ENCODE measurements around the gene TMSB15A. TPM values are rescaled to one million over a fixed set of nuclear protein-coding genes. Genes with fewer than 3 reads are reported as not detected.
"Not testable (repeated sequence)": the region's sequence is repeated elsewhere in the genome, so short reads cannot be mapped to it uniquely, and the experiment has no call there.

The TMSB15A gene
- not detected for total RNA-seq
- long read RNA-seq: 0 reads

DNA sequence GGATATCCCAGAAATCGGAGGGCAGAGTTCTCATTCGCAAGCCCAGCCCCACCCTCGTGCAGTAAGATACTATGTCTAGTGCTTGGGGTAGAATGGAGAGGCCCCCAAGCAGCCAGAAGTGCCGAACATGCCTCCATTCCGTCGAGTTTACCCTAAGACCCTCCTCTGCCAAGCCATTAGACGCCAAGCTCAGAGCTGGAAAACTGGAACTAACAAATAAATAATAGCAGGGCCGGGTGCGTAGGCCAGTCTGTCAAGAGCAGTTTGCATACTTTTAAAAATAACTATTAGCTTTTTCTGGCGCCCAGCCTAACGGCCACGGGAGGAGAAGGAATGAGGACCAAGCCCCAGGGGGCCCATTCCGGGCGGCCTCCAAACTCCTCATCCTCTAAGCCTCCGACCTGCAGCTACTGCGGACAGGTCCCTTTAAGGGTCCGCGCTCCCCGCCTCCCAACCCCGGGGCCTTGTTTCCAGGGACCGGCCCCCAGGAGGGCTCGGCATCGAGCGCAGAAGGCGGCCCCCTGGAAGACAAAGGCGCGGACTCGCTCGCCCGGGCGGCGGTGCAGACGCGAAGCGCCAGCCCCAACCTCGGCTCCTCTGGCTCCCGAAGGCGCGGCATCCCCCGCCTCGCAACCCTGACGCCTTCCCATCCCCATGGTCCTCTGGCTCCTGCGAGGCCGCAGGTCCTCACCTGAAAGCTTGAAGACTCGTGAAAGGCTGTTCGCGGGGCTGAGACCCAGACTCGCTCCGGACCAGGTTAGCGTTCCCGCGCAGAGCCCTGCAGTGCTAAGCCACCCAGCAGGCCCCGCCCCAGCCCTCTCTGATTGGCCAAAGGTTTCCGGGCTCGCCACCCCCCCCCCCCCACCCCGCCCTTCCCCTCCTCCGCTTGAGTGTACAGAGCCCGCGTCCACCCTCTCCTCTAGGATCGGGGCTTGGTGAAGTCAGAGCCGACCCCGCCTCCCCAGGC, at the start of gene TMSB15A:
Gene TMSB15A (minus strand): TSS at position 765 of the 967 bp plus-strand sequence.
- DNase-seq (ENCODE audit: low spot score): no peak

DNA sequence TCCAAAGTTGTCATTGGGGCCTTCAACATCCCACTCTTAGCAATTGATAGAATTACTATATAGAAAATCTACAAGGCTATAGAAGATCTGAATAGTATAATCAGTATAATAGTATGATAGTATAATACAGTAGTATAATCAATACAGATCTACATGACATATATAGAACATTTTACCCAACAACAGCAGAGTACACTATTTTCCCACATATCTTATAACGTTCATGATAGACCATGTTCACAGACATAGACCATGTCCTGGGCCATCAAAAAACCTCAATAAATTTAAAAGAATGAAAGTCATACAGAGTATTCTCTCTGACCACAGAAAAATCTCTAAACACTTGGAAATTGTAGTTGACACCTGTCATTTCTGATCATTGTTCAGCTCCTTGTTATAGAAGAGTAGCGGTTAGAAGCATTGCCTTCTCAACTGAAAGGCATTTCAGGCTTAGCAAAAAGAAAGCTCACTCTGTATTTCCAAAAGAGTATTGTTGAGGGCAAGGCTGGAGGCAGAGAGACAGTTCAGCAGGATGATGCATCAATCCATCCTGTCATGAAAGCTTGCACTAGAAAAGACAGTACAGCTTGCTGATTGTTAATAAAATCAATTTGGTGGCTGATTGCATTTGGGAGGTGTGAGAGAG, 44.0 kb upstream of the TMSB15A start:
- DNase-seq (ENCODE audit: low spot score): no peak

DNA sequence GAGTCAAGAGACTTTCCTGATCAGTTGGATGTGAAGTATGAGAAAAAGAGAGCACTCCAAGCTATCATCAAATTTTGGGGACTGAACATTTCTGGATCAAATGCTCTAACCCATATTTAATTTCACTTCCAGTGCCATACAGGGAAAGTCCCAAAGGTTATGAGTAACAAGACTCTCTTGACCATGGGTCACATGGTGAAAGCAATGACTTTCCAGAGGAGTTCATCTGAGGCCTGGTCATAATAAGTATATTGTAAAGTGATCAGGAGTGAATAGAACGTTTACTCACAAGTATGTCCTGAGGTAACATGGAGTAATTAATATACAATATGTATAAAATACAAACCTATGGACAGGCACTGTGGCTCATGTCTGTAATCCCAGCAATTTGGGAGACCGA, 42.1 kb upstream of the TMSB15A start:
- no peak for DNase-seq (ENCODE audit: low spot score)

GRCh38 chrX:102548231-102548630, 31.7 kb upstream of the TMSB15A start:
- DNase-seq (ENCODE audit: low spot score): no peak

GRCh38 chrX:102546828-102547493, 30.4 kb upstream of the TMSB15A start:
- DNase-seq (ENCODE audit: low spot score): no peak

DNA sequence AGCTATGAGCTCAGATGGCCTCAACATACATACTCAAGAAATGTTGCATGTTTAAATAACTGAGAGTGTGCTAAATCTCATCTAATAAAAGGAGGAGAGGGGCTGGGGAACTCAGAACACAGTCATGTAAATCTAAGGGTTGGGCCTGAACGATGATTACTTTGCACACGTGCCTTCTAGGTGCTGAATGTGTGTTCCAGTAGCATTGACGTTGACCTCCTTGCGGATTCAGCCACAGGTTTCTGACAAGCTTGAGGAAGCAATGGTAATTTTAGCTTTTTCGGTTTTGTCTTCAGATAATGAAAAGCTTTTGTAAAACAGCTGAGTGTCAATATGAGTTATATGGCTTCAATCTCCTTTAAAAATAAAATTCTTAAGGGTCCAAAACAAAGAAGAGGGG, 29.6 kb upstream of the TMSB15A start:
- not testable (repeated sequence) for DNase-seq (ENCODE audit: low spot score)

GRCh38 chrX:102535958-102536357, 19.4 kb upstream of the TMSB15A start:
- DNase-seq (ENCODE audit: low spot score): no peak

DNA sequence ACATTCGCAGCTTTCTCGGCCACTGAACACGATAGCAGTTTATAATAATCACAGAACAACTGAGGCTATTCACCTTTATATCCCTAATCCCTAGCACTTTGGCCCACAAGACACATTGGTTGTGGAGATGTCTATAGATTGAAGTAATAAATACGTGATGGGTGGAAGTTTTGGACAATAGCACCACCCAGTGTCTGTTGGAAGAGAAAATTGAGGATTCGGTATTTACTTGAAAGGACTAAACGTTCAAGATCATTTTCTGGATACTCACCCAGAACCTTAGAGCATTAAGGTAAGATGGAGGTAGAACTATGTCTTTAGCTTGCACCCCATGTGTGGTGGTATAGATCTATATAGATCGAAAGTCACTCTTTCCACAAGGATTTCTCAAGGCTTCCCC, 787 bp upstream of the TMSB15A start:
- no peak for DNase-seq (ENCODE audit: low spot score)

DNA sequence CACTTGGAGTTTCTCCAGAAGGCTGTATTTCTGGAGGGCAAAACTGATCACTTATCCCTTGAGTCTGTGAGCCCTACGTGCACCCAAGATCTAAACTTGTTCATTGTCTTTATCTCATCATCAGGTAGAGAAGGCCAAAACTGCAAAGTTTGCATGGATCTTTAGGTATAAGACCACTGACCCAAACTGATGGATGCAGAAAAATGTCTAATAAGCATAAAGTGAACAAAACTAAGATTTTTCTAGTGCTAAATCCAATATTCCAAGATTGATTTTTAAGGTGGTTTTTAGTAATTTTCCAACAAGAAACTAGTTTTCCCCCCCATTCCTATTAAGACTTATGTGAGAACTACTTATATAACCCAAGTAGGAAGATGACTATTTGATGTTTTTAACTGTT, 2.0 kb downstream of the TMSB15A start:
- DNase-seq (ENCODE audit: low spot score): no peak

DNA sequence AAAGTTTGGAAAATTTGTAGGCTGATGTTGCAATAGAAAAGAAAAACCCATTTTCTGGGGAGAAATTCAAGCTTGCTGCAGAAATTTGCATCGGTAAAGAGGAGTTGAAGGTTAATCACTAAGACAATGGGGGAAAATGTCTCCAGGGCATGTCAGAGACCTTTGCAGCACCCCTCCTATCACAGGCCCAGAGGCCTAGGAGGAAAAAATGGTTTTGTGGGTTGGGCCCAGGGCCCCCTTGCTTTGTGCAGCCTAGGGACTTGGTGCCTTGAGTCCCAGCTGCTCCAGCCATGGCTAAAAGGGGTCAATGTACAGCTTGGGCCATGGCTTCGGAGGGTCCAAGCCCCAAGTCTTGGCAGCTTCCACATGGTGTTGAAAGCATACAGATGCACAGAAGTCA, 17.8 kb downstream of the TMSB15A start:
- no peak for DNase-seq (ENCODE audit: low spot score)

GRCh38 chrX:102491766-102492165, 24.8 kb downstream of the TMSB15A start:
- no peak for DNase-seq (ENCODE audit: low spot score)

- not testable (repeated sequence) for DNase-seq (ENCODE audit: low spot score)
Observed at GRCh38 chrX:102478765-102479164, 37.8 kb downstream of the TMSB15A start.

- not testable (repeated sequence) for DNase-seq (ENCODE audit: low spot score)
Observed at GRCh38 chrX:102471762-102472220, 44.7 kb downstream of the TMSB15A start, which contains the start of gene TCP11X2. Gene TCP11X2 (minus strand): TSS chrX:102471812.

GRCh38 chrX:102470215-102470614, 46.3 kb downstream of the TMSB15A start:
- not testable (repeated sequence) for DNase-seq (ENCODE audit: low spot score)

Other genes with a start within 250 kb of the TMSB15A start
- not detected for gene NXF2B, start 76.7 kb downstream of the TMSB15A start, total RNA-seq
- not detected for gene TCP11X2, start 44.9 kb downstream of the TMSB15A start, total RNA-seq
- gene ARMCX5, start 82.8 kb upstream of the TMSB15A start, total RNA-seq: 6.7 TPM
- gene GPRASP1, start 134.7 kb upstream of the TMSB15A start, total RNA-seq: 4.0 TPM
- gene GPRASP2, start 195.7 kb upstream of the TMSB15A start, total RNA-seq: 5.5 TPM
- gene GPRASP3, start 204.0 kb upstream of the TMSB15A start, total RNA-seq: 4.6 TPM

All from mesenteric fat pad (tissue), 1 donor.